H1 (cell line): ENCODE data around the gene SGCE. TPM values are rescaled to one million over a fixed set of nuclear protein-coding genes. Genes with fewer than 3 reads are reported as not detected.

Source experiments
- CTCF ChIA-PET: fragments of 300-600 bp; sonication (Branson Sonifier 250); formaldehyde crosslinking; loops from one replicate; lab custom pipeline; 2021; ENCODE audit not compliant: partially characterized antibody; lab: Charles Lee
- POLR2A ChIA-PET: fragments of 300-600 bp; sonication (Branson Sonifier 250); formaldehyde crosslinking; loops from one replicate; lab custom pipeline; 2021; ENCODE audit warnings: inconsistent platforms; ENCODE audit not compliant: partially characterized antibody; lab: Charles Lee
- DNase-seq, 2 experiments: peaks; one replicate each; pipeline versions ENCODE4 v3.0.0 to v3.0.0-alpha.2; 2010 to 2022; ENCODE audit warnings: low spot score in 2 of 2, low read depth in 1 of 2, mixed read lengths in 1 of 2
- FAIRE-seq: peaks from 2 replicates; lab custom pipeline; 2011; peaks lifted over from hg19 to GRCh38; lab: Jason Lieb, UNC
- H2AFZ ChIP-seq: 2 replicates; pipeline ENCODE4 v1.8.1; 2012; ENCODE audit warnings: low read length, inconsistent platforms
- H2AK5ac ChIP-seq: 2 replicates; pipeline ENCODE4 v1.6.1; 2013; ENCODE audit warnings: low read depth, low read length
- H2BK120ac ChIP-seq: replicated peaks from 2 replicates; pipeline ENCODE3; 2013; ENCODE audit warnings: low read depth, low read length, inconsistent platforms
- H2BK12ac ChIP-seq: 2 replicates; pipeline ENCODE4 v1.6.1; 2013; ENCODE audit warnings: low read depth, low read length
- H2BK15ac ChIP-seq: 2 replicates; pipeline ENCODE4 v1.6.1; 2013; ENCODE audit warnings: low read length
- H2BK20ac ChIP-seq: 2 replicates; pipeline ENCODE4 v1.6.1; 2013; ENCODE audit warnings: low read length
- H2BK5ac ChIP-seq: 2 replicates; pipeline ENCODE4 v1.6.1; 2013; ENCODE audit warnings: low read depth, low read length
- H3K14ac ChIP-seq: 2 replicates; pipeline ENCODE4 v1.6.1; 2013; ENCODE audit warnings: inconsistent platforms; ENCODE audit not compliant: insufficient read length
- H3K18ac ChIP-seq: 2 replicates; pipeline ENCODE4 v1.6.1; 2013; ENCODE audit warnings: low read length; ENCODE audit errors: extremely low read depth
- H3K23ac ChIP-seq: 2 replicates; pipeline ENCODE4 v1.6.1; 2013; ENCODE audit warnings: inconsistent platforms; ENCODE audit not compliant: insufficient read length
- H3K23me2 ChIP-seq: 2 replicates; pipeline ENCODE4 v1.6.1; 2013; ENCODE audit warnings: low read depth, low read length
- H3K27ac ChIP-seq: 2 replicates; pipeline ENCODE4 v1.6.1; 2011; ENCODE audit warnings: low read depth, low read length, inconsistent platforms
- H3K27me3 ChIP-seq, 4 experiments: replicated peaks in 1 of 4; 1 replicate in 1 of 4; 2 replicates in 3 of 4; pipeline versions ENCODE4 v1.6.1 to v1.8.1; 2011 to 2013; ENCODE audit warnings: low read length in 3 of 4, mild to moderate bottlenecking in 3 of 4, inconsistent platforms in 2 of 4, mixed read lengths in 2 of 4, moderate library complexity in 1 of 4; ENCODE audit not compliant: control insufficient read depth in 3 of 4, insufficient read depth in 3 of 4; ENCODE audit errors: extremely low read depth in 1 of 4
- H3K36me3 ChIP-seq, 4 experiments: 2 replicates each; pipeline versions ENCODE4 v1.6.1 to v1.8.1; 2011 to 2013; ENCODE audit warnings: mild to moderate bottlenecking in 4 of 4, low read length in 3 of 4, moderate library complexity in 2 of 4, control low read depth in 1 of 4, inconsistent platforms in 1 of 4; ENCODE audit not compliant: insufficient read depth in 4 of 4, control insufficient read depth in 2 of 4
- H3K4ac ChIP-seq: replicated peaks from 2 replicates; pipeline ENCODE3; 2013; ENCODE audit warnings: low read length, low read depth, mixed read lengths, inconsistent platforms; ENCODE audit not compliant: insufficient read length
- H3K4me1 ChIP-seq, 4 experiments: replicated peaks in 1 of 4; 1 replicate in 1 of 4; 2 replicates in 3 of 4; pipeline versions ENCODE4 v1.6.1 to v1.8.1; 2011 to 2013; ENCODE audit warnings: low read length in 3 of 4, inconsistent platforms in 2 of 4, mixed read lengths in 1 of 4; ENCODE audit not compliant: insufficient read depth in 4 of 4, control insufficient read depth in 3 of 4
- H3K4me2 ChIP-seq, 2 experiments: 2 replicates each; pipeline versions ENCODE4 v1.6.1 to v1.8.1; 2011 to 2013; ENCODE audit warnings: low read depth in 2 of 2, low read length in 2 of 2, control low read depth in 1 of 2, inconsistent platforms in 1 of 2, mild to moderate bottlenecking in 1 of 2; ENCODE audit not compliant: insufficient read depth in 1 of 2
- H3K4me3 ChIP-seq, 4 experiments: fragments of 200-600, 300-600 bp in 1 of 4; sonication (generic), shearing (Covaris generic), sonication (Bioruptor Twin) in 1 of 4; 2 replicates each; pipeline versions ENCODE4 v1.5.1 to v1.8.1; 2011 to 2016; ENCODE audit warnings: low read length in 4 of 4, low read depth in 3 of 4, control low read depth in 2 of 4, inconsistent platforms in 2 of 4, mild to moderate bottlenecking in 2 of 4, mixed read lengths in 1 of 4, moderate library complexity in 1 of 4; ENCODE audit not compliant: insufficient read depth in 2 of 4; ENCODE audit errors: extremely low read depth in 1 of 4
- H3K56ac ChIP-seq: replicated peaks from 2 replicates; pipeline ENCODE3; 2013; ENCODE audit warnings: low read depth, mild to moderate bottlenecking, mixed read lengths, low read length, inconsistent platforms; ENCODE audit not compliant: insufficient read length
- H3K79me1 ChIP-seq: 2 replicates; pipeline ENCODE4 v1.6.1; 2013; ENCODE audit warnings: low read depth, low read length, control low read depth
- H3K79me2 ChIP-seq, 2 experiments: 2 replicates each; pipeline versions ENCODE4 v1.6.1 to v1.8.1; 2012 to 2013; ENCODE audit warnings: low read length in 2 of 2, mild to moderate bottlenecking in 2 of 2, inconsistent platforms in 1 of 2; ENCODE audit not compliant: insufficient read depth in 2 of 2, control insufficient read depth in 1 of 2
- H3K9ac ChIP-seq, 4 experiments: replicated peaks in 1 of 4; 1 replicate in 1 of 4; 2 replicates in 3 of 4; pipeline versions ENCODE4 v1.6.1 to v1.8.1; 2011 to 2013; ENCODE audit warnings: low read depth in 3 of 4, low read length in 3 of 4, control low read depth in 2 of 4, mild to moderate bottlenecking in 2 of 4, moderate library complexity in 2 of 4, inconsistent platforms in 1 of 4; ENCODE audit errors: extremely low read depth in 1 of 4
- H3K9me3 ChIP-seq, 2 experiments: 2 replicates each; pipeline versions ENCODE4 v1.6.1 to v1.8.1; 2012 to 2013; ENCODE audit warnings: mild to moderate bottlenecking in 2 of 2, moderate library complexity in 2 of 2, control low read depth in 1 of 2, inconsistent platforms in 1 of 2, low read depth in 1 of 2, low read length in 1 of 2, mixed read lengths in 1 of 2; ENCODE audit not compliant: insufficient read depth in 2 of 2
- H4K20me1 ChIP-seq, 2 experiments: replicated peaks in 1 of 2; 2 replicates each; pipeline versions ENCODE3 to v1.8.1; 2011 to 2013; ENCODE audit warnings: inconsistent platforms in 2 of 2, low read length in 2 of 2, mild to moderate bottlenecking in 1 of 2; ENCODE audit not compliant: insufficient read depth in 2 of 2, control insufficient read depth in 1 of 2
- H4K5ac ChIP-seq: 2 replicates; pipeline ENCODE4 v1.6.1; 2013; ENCODE audit warnings: low read length, low read depth, mixed read lengths, inconsistent platforms; ENCODE audit not compliant: insufficient read length
- H4K8ac ChIP-seq: 2 replicates; pipeline ENCODE4 v1.8.0; 2013; ENCODE audit warnings: mild to moderate bottlenecking, moderate library complexity, low read length, inconsistent platforms; ENCODE audit not compliant: insufficient read depth; ENCODE audit errors: extremely low read depth
- H4K91ac ChIP-seq: replicated peaks from 2 replicates; pipeline ENCODE3; 2013; ENCODE audit warnings: low read length, mixed read lengths, inconsistent platforms; ENCODE audit not compliant: insufficient read length
- ASH2L ChIP-seq: fragments of 200-600, 300-600 bp; sonication (generic); IDR thresholded peaks from one replicate; pipeline ENCODE4 v1.7.1; 2017; ENCODE audit warnings: low read length
- CTBP2 ChIP-seq: IDR thresholded peaks from 2 replicates; pipeline ENCODE4 v1.7.0; 2011; ENCODE audit warnings: borderline replicate concordance, mild to moderate bottlenecking, moderate library complexity, mixed read lengths, low read length; ENCODE audit not compliant: insufficient read depth, insufficient read length
- EZH2 ChIP-seq: fragments of 200-600 bp; sonication (generic); IDR thresholded peaks from 2 replicates; pipeline ENCODE4 v1.7.1; 2012; ENCODE audit warnings: low read depth, mild to moderate bottlenecking, moderate library complexity, low read length, inconsistent platforms; ENCODE audit not compliant: severe bottlenecking
- FOSL1 ChIP-seq: IDR thresholded peaks from 2 replicates; pipeline ENCODE4 v1.6.1; 2011; ENCODE audit warnings: mild to moderate bottlenecking, low read depth, low read length, moderate library complexity; ENCODE audit not compliant: insufficient read depth
- KDM4A ChIP-seq: IDR thresholded peaks from one replicate; pipeline ENCODE4 v1.7.1; 2012; ENCODE audit warnings: low read depth, mild to moderate bottlenecking, moderate library complexity, low read length, inconsistent platforms; ENCODE audit not compliant: severe bottlenecking
- NANOG ChIP-seq: IDR thresholded peaks from 2 replicates; pipeline ENCODE4 v1.6.1; 2011; ENCODE audit warnings: low read length, low read depth, mild to moderate bottlenecking, inconsistent platforms; ENCODE audit not compliant: insufficient read depth, poor library complexity, severe bottlenecking
- SP2 ChIP-seq: IDR thresholded peaks from 2 replicates; pipeline ENCODE4 v1.6.1; 2012; ENCODE audit warnings: mild to moderate bottlenecking, low read length, inconsistent platforms
- SP4 ChIP-seq: IDR thresholded peaks from 2 replicates; pipeline ENCODE4 v1.6.1; 2012; ENCODE audit warnings: low read length, inconsistent platforms
- WGBS, 2 experiments: shearing (Covaris generic) in 1 of 2; methylation state at CpG; one replicate each; pipeline versions ENCODE4 v1.1.6 to v1.1.7; 2013 to 2015; ENCODE audit warnings: low lambda C conversion rate in 2 of 2, mixed read lengths in 2 of 2, inconsistent platforms in 1 of 2, low coverage in 1 of 2, missing lambda C conversion rate in 1 of 2; ENCODE audit not compliant: insufficient replicate concordance in 2 of 2, insufficient coverage in 1 of 2, insufficient read length in 1 of 2; ENCODE audit errors: extremely low coverage in 1 of 2, missing lambda C conversion rate in 1 of 2; 5-methylcytosine and 5-hydroxymethylcytosine counted together
- polyA plus RNA-seq, 7 experiments: library from polyadenylated mRNA; depleted of rRNA in 3 of 7; stranded (reverse) in 5 of 7; unstranded in 2 of 7; fragments of >200 nt in 5 of 7; fragments of 200-250 nt in 2 of 7; gene quantifications; 1 replicate in 5 of 7; 2 replicates in 1 of 7; 4 replicates in 1 of 7; pipeline versions ENCODE4 v1.2.1 to v1.2.3, GENCODE V29; 2011 to 2013; ENCODE audit warnings: missing spikeins in 2 of 7, mixed read lengths in 2 of 7
- total RNA-seq: library from RNA; stranded (reverse); fragmentation: NEBNext Ultra II Directional; extraction: Animal tissue kit (Norgen Biotek cat#: 25700); gene quantifications from 2 replicates; pipeline ENCODE4 v1.2.1, GENCODE V29; 2021

SGCE gene
- total and polyA plus RNA-seq, 2 of the 8 experiments (the other 6 are each of a cell fraction or from before 2014, with no cell fraction given): 12.8 to 25.0 TPM

GRCh38 chr7:94655126-94655847, 646 bp downstream of the SGCE start:
- peaks cover 0 to 2% (median under 1%) of the 10 kb centered on the region in 4 experiments; a peak in 3 of 7 replicates for H3K4me1 ChIP-seq
- FAIRE-seq (no peak), DNase-seq (peak in 1 of 2 experiments; percentile 51)
- H3K4me3 ChIP-seq: peak overlapping the region; percentile 62 to 76 (median 66)
- H2AK5ac ChIP-seq: no peak overlapping the region
- peaks cover 5 to 27% of the 10 kb centered on the region in 2 experiments; a peak in 3 of 4 replicates for H3K9me3 ChIP-seq
- H3K79me1 ChIP-seq: no peaks in the 10 kb centered on the region
- ChIA-PET CTCF (interaction anchor here (0.6 to 2.8 kb wide), 12 partner anchors 8 to 611 kb away, joined by 3 to 10 read pairs (median 4); no protein-coding TSS in a partner anchor), POLR2A (interaction anchor here (0.8 to 2.8 kb wide), 6 partner anchors 11 to 383 kb away, joined by 3 to 8 read pairs (median 3); no protein-coding TSS in a partner anchor)
- H3K27ac ChIP-seq: no peak overlapping the region
- no peak overlapping the region for H4K5ac ChIP-seq
- H3K4me2 ChIP-seq: peak overlapping the region; percentile 68 to 96
- H3K14ac ChIP-seq: no peak overlapping the region
- H3K27me3 ChIP-seq: peaks cover 0 to 9% (median 1%) of the 10 kb centered on the region in 4 experiments; a peak in 2 of 7 replicates
- H2BK15ac ChIP-seq: no peak overlapping the region
- H4K20me1 ChIP-seq: peaks cover 0 to 1% of the 10 kb centered on the region in 2 experiments
- 0 out of 2 replicates have a peak overlapping the region, but pooled peaks have one; percentile 13 for H2AFZ ChIP-seq
- no peak overlapping the region for H2BK20ac ChIP-seq
- peak overlapping the region; percentile 92 for H4K8ac ChIP-seq
- no peak overlapping the region for H3K4ac ChIP-seq
- H2BK5ac ChIP-seq: peak overlapping the region; percentile 71; the same call in 1 of the 2 replicates
- no peaks in the 10 kb centered on the region for H3K36me3 ChIP-seq
- H3K18ac ChIP-seq: peak overlapping the region; percentile 85; the same call in 1 of the 2 replicates
- no peak overlapping the region for H2BK120ac ChIP-seq
- TF ChIP-seq CTBP2 (peak; percentile 72), EZH2 (no peak), SP2 (no peak), FOSL1 (no peak), NANOG (no peak), ASH2L (peak; percentile 28), SP4 (no peak), KDM4A (peak; percentile 15)
- peaks cover 0 to 19% of the 10 kb centered on the region in 2 experiments; a peak in 2 of 4 replicates for H3K79me2 ChIP-seq
- H3K23ac ChIP-seq: no peak overlapping the region
- H3K23me2 ChIP-seq: peaks cover 19% of the 10 kb centered on the region
- peak overlapping the region; percentile 80 for H3K56ac ChIP-seq
- H3K9ac ChIP-seq: peak overlapping the region in 3 of 4 experiments; percentile 13 to 62 (median 47); a peak in 4 of 7 replicates
- 43% methylated on average over 29 of the region's 38 CpGs; no CpG with 5 or more reads in 1 of the 2 experiments for WGBS, 2 experiments
- peak overlapping the region; percentile 96 for H4K91ac ChIP-seq
- H2BK12ac ChIP-seq: no peak overlapping the region
